K562 (cell line): ENCODE results near the gene E2F1. TPM values are rescaled to one million over a fixed set of nuclear protein-coding genes. Genes with fewer than 3 reads are reported as not detected.
A peak's percentile ranks its signal among the peaks of the same experiment; 100 is the strongest.

Experiments
- ARID2 ChIP-seq: fragments of 450-650 bp; IDR thresholded peaks from 2 replicates; pipeline ENCODE4 v1.6.1; 2017; ENCODE audit warnings: antibody characterized with exemption, mild to moderate bottlenecking
- CEBPB ChIP-seq: fragments of 450-650 bp; IDR thresholded peaks from 2 replicates; pipeline ENCODE4 v1.6.1; 2016; ENCODE audit warnings: missing genetic modification characterization, missing compliant biosample characterization
- DEAF1 ChIP-seq: fragments of 450-650 bp; formaldehyde crosslinking; IDR thresholded peaks from 2 replicates; pipeline ENCODE4 v1.4.0; 2020; ENCODE audit warnings: mild to moderate bottlenecking, moderate library complexity
- ETV5 ChIP-seq: sonication (generic); formaldehyde crosslinking; IDR thresholded peaks from 2 replicates; pipeline ENCODE4 v1.4.0; 2020; ENCODE audit warnings: low read depth, mild to moderate bottlenecking, missing genetic modification reagents
- GATAD2A ChIP-seq: fragments of 450-650 bp; IDR thresholded peaks from 2 replicates; pipeline ENCODE4 v1.6.1; 2017
- GTF3C2 ChIP-seq: IDR thresholded peaks from 3 replicates; pipeline ENCODE4 v1.6.1; 2011; ENCODE audit warnings: borderline replicate concordance, mild to moderate bottlenecking, moderate library complexity; ENCODE audit not compliant: insufficient read length; ENCODE audit errors: extremely low read depth
- HNRNPL ChIP-seq: fragments of 200-400 bp; formaldehyde crosslinking; IDR thresholded peaks from 2 replicates; pipeline ENCODE4 v1.6.1; 2017; ENCODE audit warnings: low read depth, mild to moderate bottlenecking, low read length
- KHSRP ChIP-seq: fragments of 450-650 bp; IDR thresholded peaks from 2 replicates; pipeline ENCODE4 v1.6.1; 2017
- NFIC ChIP-seq: fragments of 450-650 bp; IDR thresholded peaks from 2 replicates; pipeline ENCODE4 v1.6.1; 2017; ENCODE audit warnings: mild to moderate bottlenecking, inconsistent platforms
- PML ChIP-seq: IDR thresholded peaks from 2 replicates; pipeline ENCODE4 v1.6.1; 2012; ENCODE audit warnings: low read length, inconsistent platforms
- RBM22 ChIP-seq: fragments of 200-400 bp; formaldehyde crosslinking; IDR thresholded peaks from 2 replicates; pipeline ENCODE4 v1.6.1; 2018; ENCODE audit warnings: low read length, low read depth; ENCODE audit not compliant: poor library complexity, severe bottlenecking
- RFX1 ChIP-seq: fragments of 450-650 bp; IDR thresholded peaks from 2 replicates; pipeline ENCODE4 v1.6.1; 2016; ENCODE audit warnings: mild to moderate bottlenecking, moderate library complexity
- TARDBP ChIP-seq: fragments of 450-650 bp; IDR thresholded peaks from 2 replicates; pipeline ENCODE4 v1.6.1; 2016
- ZBTB1 ChIP-seq: sonication (generic); formaldehyde crosslinking; IDR thresholded peaks from 2 replicates; pipeline ENCODE4 v1.8.1; 2023; ENCODE audit warnings: missing genetic modification reagents, low read depth, mild to moderate bottlenecking, borderline replicate concordance
- ZBTB11 ChIP-seq, 3 experiments: fragments of 200-800 bp in 1 of 3; fragments of 250-450 bp in 1 of 3; fragments of 450-650 bp in 1 of 3; sonication (Bioruptor Pico) in 1 of 3; sonication (Bioruptor generic) in 1 of 3; formaldehyde crosslinking in 1 of 3; IDR thresholded peaks; 2 replicates each; pipeline versions ENCODE4 v1.6.1 to v1.8.0; 2016 to 2022; ENCODE audit warnings: mild to moderate bottlenecking in 2 of 3, missing genetic modification characterization in 2 of 3, missing compliant biosample characterization in 1 of 3, moderate library complexity in 1 of 3
- ZKSCAN1 ChIP-seq: fragments of 150-350 bp; IDR thresholded peaks from 2 replicates; pipeline ENCODE4 v1.6.1; 2016; ENCODE audit warnings: low read depth, low read length
- ZNF143 ChIP-seq: sonication (generic); formaldehyde crosslinking; IDR thresholded peaks from 2 replicates; pipeline ENCODE4 v1.9.0; 2022; ENCODE audit warnings: mild to moderate bottlenecking, missing genetic modification reagents
- polyA plus RNA-seq, 8 experiments: library from polyadenylated mRNA; depleted of rRNA in 4 of 8; stranded (reverse) in 5 of 8; unstranded in 3 of 8; fragments of >200 nt; fragmentation: Nextera tagmentation in 2 of 8; fragmentation: Illumina TruSeq in 1 of 8; extraction: Ambion mirVana in 2 of 8; extraction: Trizol in 1 of 8; gene quantifications; 2 replicates each; pipeline versions ENCODE4 v1.2.1 to v1.2.3, GENCODE V29; 2011 to 2014; ENCODE audit warnings: inconsistent platforms in 1 of 8, missing spikeins in 1 of 8
- total RNA-seq, 7 experiments: library from RNA; depleted of rRNA in 6 of 7; stranded (reverse); fragments of >200 nt in 6 of 7; fragmentation: Illumina TruSeq in 2 of 7; extraction: Trizol in 2 of 7; gene quantifications; 2 replicates each; pipeline versions ENCODE4 v1.2.1 to v1.2.3, GENCODE V29; 2011 to 2021; ENCODE audit warnings: low replicate concordance in 1 of 7

E2F1 gene
- total and polyA plus RNA-seq, 9 of the 15 experiments (the other 6 are each of a cell fraction or from before 2014, with no cell fraction given), result 0.14 to 30.6 (median 13.1) TPM

- peak; percentile 76; the same call in 1 of the 2 replicates for TF ChIP-seq HNRNPL
- no peak for TF ChIP-seq ZBTB1 (CRISPR knock-in tag)
- no peak for TF ChIP-seq RFX1
- no peak for TF ChIP-seq GTF3C2
- peak; percentile 15; the same call in 1 of the 2 replicates for TF ChIP-seq PML
- TF ChIP-seq KHSRP, result no peak
- no peak for TF ChIP-seq CEBPB (tag)
- TF ChIP-seq ETV5 (CRISPR knock-in tag), result peak; percentile 96
- TF ChIP-seq RBM22, result peak; percentile 91
- TF ChIP-seq ARID2, result no peak
- TF ChIP-seq DEAF1 (CRISPR knock-in tag), result peak; percentile 46; the same call in 1 of the 2 replicates
- TF ChIP-seq ZBTB11 (CRISPR knock-in tag; IDR thresholded peaks at IDR 0.05), result peak; percentile 91 to 98 (median 96); a peak in 5 of 6 replicates
- TF ChIP-seq TARDBP, result no peak
- peak; percentile 39 for TF ChIP-seq NFIC
- TF ChIP-seq ZNF143 (CRISPR knock-in tag), result 0 out of 2 replicates have a peak, but pooled peaks have one; percentile 6
- 0 out of 2 replicates have a peak, but pooled peaks have one; percentile 10 for TF ChIP-seq GATAD2A
- TF ChIP-seq ZKSCAN1, result no peak
Measured at GRCh38 chr20:33663161-33664084, 22.8 kb downstream of the E2F1 start (continued).
